ENCODE results near the gene SEMA5B.

Gene SEMA5B

DNA sequence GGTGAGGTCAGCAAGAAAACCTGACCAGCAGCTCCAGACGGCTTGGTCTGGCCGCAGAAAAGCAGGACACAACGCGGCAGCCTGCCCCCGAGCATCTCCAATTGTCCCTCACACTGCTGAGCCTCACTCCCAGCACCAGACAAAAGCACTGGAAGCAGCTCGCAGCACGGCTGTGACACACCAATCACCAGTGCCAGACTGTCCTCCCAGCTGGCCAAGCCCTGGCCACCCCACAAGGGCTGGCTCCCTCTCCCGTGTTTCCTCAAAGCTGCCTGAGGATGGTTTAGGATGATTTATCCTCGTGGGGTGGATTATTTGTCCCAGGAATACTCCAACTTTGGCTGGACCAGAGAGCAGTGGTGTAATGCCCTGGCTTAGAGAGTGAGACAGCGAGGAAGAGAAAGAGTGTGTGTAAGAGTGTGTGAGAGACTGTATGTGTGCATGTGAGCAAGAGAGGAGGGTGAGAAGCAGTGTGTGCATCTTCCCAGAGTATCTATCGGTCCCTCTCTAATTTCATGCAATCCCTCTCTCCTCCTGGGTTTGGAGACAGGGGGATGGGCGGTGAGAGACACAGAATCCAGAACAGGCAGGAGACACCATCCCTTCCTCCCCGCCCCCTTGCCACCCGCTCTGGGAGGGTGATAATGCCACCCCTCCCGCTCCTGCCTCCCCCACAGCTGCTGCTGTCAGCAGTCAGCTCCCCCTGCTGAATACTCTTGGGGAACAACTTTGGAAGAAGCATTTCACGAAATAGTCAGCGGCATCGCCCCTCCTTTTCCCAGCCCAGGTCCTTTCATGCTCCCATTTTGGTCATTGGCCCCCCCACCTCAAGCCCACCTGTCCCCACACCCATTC is 34.2 kb downstream of the SEMA5B start:
- no peak for DNase-seq

DNA sequence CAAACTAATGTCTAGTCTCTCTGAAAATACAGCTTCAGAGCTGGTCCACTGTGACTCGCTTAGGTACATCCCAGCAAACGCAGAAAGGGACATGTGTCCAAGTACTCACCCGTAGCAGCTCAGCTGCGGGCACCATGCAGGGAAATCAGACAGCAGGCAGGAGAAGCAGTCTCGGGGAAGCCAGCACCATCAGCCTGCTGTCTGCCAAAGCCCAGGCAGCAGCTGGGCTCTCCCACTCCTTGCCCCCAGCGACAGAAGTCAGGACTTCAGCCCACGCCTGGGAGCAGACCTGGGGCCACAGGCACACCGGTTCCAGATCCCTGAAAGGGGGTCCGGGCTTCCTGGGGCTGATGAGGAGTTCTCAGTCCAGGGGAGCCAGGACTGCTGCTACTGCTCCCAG is 34.9 kb downstream of the SEMA5B start:
- DNase-seq = no peak

DNA sequence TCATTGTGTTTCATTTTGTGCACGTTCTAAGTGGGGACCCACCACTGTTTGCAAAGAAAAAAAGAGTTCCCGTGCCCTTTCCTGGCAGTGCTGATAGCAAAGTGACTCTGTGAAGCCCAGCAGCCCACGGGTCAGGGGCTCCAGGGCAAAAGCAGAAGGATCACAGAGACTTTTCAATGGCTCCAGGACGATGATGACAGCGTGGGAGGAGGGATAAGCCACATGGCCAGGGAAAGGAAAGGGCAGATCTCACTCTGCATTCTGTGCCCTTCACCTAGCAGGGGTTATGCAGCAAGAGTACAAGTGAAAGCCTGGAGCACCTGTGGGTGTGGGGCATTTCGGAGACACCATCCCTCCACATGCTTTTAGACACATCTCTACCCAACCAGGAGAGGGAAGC is 35.4 kb downstream of the SEMA5B start:
- no peak for DNase-seq

DNA sequence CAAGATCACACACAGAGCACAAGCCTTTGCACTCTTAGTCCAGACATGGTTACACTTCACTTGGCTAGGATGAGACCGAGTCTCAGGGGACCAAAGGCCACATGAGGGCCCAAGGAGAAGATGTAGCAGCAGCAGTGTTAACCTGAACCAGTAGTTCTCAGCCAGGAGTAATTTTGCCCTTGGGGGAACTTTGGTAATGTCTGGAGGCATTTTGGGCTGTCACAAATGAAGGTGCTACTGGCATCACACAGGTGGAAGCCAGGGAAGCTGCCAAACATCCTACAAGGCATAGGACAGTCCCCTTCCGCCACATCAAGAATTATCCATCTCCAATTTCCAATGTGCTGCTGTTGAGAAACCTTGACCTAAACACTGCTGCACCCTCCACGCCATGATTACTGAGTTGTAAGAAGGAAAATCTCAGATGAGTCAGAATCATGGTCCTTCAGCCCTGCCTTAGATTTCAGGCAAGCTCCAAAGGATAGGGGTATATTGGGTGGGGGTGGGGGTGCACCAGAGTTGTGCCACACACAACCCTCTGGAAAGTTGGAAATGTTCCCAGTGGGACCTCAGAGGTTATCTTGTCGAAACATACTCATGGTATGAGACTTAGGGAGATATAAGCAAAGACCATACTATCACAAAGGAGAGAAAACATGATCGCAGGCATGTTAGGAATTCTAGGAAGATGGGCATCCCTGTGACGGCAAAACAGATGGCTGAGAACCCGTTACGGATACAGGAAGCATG is 36.2 kb downstream of the SEMA5B start:
- DNase-seq = no peak

DNA sequence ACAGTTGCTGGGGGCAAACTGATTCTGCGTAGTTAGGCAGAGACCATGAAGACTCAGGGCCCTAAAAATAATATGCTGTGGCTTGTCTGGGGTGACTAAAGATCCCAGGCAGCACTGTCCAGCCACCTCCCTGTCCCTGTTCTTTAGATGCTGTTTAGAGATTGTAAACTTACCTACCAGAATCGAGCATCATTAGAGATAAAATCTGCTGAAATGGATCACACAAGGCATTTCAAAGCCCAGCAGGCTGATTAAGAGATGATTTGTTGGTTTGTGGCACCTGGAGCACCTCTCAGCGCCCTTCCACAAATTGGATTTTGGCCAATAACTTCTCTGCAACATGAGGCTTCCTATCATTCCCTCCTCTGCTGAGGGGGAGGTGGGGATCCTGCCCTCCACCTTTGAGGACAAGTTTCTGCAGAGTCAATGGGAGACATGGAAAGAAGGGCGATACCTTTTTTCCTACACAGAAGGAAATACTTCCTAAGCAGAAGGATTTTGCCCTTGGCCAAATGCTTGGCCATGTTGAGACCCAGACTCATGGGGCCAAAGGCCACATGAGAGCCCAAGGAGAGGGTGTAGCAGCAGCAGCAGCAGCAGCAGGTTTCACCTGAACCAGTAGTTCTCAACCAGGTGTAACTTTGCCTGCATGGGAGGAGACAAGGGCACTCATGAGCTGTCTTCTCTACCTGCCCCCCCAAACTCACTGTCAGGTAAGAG is 37.5 kb downstream of the SEMA5B start:
- no peak for DNase-seq

DNA sequence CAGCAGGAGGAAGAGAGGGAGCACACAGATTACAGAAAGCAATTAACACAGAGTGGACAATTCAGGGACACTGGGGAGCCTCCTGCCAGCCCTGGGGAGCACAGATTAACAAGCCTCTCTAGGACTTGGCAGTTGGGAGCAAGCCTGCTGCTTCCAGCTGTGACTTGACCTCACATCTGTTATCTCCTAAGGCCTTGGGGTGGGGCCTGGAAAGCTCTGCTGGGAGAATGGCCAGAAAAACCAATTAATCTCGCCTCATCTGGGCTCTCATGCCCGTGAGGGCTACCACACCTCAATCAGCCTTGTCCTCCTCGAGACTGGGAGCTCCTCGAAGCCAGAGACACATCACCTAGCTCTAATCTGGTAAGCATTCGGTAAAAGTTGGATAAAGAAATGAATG is 39.1 kb downstream of the SEMA5B start:
- DNase-seq = no peak

DNA sequence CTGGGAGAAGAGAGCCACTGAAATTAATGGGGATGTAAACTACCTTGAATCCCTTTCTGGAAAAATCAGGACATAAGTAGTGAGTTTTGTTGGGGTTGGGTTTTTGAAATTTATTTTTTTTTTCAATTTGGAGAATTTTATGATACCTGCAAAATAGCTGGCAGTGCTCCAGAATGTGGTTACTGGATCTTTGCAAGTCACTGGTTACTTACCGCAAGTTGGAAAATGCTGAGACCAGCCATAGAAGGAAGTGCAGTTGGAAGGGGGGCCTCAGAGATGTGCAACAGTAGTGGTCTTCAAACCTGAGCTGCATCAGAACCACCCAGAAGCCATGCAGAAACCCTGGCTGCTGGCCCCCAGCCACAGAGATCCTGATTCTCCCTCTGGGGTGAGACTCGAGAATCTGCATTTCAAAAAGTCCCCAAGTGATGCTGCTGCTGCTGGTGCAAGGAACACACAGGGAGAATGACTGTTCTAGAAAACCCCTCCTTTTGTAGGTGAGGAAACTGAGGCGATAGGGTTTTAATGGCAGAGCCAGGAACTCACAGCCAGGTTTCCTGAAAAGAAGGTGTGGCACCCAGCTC is 39.7 kb downstream of the SEMA5B start:
- DNase-seq = no peak

DNA sequence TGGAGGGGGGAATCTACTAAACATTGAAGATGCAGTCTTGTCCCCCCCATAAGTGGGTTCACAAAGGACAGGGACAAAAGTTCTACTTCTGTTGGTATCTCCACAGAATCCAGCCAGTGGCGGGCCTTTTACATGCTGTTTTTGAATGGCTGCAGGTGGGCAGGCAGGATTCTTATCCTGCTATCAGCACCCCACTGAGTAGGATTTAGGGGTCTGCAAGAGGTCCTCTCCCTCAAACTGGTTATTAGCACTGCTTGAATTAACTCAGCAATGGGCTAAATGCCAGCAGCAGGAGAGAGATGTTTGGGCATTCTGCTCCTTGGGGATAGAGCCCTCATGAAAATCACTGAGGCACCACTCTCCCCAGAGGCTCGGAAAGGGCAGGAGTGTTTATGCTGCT is 40.3 kb downstream of the SEMA5B start:
- DNase-seq = no peak

DNA sequence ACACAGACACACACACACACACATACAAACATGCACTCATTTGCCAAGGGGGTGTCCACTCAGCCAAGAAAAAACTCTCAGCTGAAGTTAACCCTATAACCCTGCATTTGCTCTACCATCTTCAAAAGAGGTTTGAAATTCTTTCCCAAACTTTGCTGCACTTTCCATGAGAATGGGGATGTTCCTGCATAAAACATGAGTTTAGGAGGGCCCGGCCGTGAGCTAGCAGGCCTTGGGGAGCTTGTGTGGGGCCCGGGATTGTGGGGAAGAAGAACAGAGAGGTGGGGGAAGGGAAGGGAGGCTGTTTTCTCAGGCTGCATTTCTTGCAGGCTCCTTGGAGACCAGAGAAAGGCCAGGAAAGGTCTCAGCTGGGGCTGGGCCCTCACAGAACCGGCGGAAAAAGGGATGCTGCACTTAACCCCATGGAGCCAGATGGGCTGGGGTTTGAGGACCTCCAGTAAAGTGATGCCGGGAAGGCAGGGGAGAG is 40.8 kb downstream of the SEMA5B start:
- no peak for DNase-seq

DNA sequence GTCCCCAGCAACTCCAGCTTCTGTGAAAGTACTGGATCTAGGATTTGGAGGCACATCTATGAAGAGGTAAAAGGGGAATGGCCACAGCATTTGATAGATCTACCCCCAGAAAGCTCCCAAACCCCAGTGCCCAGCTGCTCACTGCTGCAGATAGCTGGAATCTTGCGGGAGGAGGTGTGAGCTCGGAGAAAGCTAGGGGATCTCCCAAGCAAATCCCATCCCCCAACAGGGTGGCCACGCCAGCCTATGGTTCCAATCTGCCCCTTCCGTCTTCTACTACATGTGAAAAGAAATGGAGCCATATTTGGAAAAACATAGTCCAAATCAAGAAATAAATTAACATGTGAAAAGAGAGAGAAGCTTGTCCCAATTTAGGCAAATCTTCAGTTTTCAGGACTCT is 42.0 kb downstream of the SEMA5B start:
- no peak for DNase-seq

DNA sequence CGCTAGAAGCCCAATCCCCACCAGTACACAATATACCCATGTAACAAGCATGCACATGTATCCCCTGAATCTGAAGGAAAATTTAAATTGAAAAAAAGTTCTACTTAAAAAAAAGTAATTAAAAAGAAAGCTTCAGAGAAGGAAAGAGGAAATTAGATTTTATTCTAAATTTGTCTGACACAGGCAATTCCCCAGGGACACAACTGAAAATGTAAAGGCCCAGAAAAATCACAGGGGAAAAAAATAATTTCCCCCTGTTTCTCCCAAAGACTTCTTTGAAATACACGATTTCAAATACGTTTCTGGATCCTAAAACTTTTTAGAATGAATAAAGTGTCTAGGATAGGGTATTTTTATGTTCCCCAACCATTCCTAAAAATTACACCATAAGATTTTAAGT is 42.9 kb downstream of the SEMA5B start:
- no peak for DNase-seq

DNA sequence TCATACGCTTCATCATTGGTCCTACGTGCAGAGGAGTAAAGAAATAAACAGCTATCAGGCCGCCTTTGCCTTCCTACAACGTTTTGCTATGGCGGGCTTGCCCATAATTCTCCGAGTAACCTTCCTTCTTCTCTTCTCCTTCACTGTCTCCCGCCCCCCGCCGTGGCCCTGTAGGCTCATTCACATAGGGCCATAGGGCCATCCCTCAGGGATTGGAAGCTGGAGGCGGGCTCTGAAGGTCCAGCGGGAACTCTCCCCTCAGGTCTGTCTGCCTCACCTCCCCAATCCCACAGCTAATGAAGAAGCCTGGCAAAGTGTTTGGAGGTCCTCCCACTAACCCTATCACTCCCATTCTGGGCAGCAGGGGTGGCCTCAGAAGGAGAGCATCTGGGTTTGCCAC is 43.6 kb downstream of the SEMA5B start:
- DNase-seq = no peak

DNA sequence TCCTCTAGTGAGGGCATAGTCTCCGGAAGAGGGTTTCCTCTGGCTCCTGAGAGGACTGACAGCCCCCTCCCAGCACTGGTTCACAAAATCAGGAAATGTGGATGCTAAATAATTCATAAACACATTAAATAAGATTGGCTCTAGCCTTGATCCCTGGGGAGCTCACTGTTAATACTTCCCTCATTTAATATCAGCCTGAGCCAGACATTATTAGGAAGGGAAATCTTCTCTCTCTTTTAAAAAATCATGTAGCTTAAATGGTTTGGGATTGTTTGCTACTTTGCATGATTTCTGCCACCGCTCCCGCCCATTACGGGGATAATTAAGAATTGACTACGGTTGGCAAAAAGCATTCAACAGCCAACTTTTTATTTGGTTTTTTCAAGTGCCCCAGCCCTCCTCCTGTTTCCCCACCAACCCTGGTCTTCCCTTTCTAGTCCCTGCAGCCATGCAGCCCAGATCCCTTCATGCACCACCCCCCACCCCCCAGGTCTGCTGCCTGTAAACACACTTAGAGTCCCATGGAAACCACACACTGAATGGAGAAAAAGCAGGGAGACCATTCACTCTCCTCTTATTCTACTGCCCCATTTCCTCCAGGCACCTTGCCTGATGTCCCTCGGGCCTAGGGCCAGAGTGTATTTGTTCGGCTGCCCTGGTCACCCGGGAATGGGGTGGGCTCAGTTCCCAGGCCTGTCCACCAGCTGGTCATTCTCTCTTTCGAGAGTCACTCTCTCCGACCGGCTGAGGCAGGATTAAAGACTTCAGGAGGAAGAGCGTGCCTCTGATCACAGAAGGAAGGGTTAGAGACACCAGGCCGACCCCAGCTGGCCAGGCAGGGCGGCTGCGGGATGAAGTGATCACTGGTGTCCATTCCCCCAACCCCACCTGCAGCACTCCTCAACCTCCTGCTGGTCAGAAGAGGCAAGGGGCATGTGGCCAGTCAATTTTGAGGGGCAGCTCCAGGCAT is 45.1 kb downstream of the SEMA5B start:
- no peak for DNase-seq

DNA sequence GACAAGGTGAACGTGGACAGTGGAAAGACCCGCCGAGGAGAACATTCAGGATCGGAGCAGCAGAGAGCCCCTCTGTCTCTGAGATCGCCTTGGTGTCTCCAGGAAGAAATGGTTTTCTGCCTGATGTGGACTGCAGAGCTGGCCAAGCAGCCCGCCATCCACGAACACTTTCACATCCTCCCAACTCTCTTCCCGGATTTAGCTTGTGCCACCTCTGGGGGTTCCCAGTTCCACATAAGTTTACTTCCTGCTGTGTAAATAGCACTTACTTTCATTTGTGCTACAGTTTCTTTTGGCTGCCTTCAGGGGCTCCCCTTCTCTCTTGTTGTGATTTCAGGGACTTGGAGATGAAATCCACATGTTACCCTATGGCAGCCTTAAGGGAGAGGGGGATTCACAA is 48.4 kb downstream of the SEMA5B start:
- DNase-seq = no peak

DNA sequence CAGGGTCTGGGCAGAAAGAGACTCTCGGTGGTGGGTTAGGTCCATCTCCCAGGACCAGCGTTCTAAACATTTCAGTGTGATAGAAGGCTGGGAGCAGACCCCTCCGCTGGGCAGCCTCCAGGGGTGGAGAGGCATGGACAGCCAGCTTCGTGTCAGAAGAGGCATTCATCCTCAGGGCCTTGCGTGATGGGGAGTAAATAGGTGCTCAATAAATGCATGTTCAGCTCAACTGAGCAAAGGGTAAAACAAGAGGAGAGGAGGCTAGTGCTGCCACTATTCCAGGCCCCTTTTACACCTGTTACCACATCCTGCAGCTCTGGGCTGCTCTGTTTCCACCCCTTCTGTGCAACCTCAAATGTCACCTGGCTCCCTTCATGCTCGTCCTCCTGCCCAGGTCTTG is 49.0 kb downstream of the SEMA5B start:
- no peak for DNase-seq

DNA sequence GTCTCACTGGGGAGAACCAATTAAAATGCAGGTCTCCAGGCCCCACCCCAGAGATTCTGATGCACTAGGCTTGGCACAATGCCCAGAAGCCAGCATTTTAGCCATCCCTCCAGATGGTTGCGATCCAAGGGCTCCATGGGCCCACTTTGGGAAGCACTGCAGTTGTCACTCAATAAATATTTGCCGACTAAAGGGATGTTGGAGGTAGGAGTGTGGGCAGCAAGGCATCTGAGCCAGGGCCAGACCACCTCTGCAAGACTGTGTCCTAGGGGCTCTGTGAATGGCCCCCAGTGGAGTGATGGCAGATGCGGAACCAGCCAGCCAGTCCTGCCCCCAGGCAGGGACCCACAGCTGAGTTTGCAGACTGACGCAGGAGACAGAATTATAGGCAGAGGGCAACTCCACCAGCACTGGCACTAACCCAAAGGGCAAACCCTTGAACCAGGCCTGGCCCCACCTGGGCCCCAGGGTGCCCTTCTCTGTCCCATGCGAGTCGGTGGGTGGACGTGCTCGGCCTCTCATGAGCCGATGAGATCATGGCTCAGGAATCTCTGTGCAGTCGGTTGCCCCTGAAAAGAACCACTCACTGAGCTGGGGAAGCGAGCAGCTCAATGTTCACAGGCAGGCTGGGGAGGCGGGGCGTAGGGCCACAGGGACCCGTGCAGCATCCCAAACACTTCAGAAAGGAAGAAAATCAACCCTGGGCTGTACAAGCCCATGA is 49.7 kb downstream of the SEMA5B start:
- DNase-seq = no peak

DNA sequence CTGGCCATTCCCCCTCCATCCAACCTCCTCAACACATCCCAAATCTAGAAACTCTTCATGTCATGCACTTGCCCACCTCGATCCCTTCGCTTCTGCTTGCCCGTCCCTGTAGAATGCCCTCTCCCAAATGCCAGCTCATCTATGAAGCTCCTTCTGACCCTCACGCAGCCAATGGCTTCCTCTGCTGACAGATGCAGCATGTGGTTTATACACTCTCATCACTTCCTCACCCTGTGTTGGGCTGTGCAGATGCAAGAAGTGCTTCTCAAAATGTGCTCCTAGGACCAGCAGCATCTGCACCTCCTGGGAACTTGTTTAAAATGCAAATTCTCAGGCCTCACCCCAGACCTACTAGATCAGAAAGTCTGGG is 51.7 kb downstream of the SEMA5B start:
- DNase-seq = no peak

DNA sequence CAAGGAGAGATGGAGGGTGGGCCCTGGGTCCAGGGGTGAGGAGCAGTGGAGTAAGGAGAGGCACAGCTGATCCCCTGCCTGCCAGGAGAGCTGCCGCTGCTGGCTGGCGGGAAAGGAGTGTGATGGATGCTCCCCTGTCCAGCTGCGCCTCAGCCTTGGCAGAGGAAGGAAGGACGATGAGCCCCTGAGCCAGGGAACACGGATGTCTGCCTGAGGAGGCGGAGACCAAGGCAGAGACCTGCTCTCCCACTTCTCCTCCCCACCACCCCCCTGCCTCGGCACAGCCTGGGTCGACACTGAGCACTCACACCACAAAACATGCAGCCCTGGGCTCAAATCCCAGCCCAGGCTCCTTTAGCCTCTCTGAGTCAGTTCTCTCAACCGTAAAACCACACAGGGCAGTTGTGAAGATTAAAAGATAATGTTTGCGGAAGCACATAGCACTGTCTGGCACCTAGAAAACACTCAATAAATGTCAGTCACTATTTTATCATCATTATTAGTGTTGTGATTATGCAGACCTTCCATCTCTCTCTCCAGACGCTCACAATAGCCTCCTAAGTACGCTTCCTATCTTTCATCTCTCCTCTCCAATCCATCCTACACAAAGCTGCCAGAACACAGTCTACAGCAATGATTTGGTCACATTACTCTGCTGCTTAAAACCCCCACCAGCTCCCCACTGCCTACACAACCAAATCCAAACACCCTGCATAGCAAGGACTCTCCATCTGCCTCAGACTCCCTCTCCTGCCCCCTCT is 52.2 kb downstream of the SEMA5B start:
- peak in 1 of 2 donors; percentile 39 for DNase-seq

DNA sequence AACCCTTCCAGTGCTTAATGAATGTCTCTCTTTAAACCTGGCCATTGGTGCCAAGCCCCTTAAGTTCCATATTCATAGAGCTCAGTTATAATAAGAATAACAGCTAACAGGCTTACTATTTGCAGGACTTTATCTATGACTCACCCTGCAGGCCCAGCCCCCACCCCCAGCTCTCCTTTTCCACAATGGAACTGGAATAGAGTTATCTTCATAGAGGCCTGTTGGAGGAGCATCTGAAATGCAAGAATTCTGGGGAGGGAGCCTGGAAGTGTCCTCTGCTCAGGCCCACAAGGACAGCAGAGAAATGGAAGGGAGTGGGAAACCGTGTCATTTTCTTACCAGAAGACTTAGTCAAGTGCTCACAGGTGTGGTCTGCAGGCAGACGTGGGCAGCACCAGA is 52.8 kb downstream of the SEMA5B start:
- no peak for DNase-seq

DNA sequence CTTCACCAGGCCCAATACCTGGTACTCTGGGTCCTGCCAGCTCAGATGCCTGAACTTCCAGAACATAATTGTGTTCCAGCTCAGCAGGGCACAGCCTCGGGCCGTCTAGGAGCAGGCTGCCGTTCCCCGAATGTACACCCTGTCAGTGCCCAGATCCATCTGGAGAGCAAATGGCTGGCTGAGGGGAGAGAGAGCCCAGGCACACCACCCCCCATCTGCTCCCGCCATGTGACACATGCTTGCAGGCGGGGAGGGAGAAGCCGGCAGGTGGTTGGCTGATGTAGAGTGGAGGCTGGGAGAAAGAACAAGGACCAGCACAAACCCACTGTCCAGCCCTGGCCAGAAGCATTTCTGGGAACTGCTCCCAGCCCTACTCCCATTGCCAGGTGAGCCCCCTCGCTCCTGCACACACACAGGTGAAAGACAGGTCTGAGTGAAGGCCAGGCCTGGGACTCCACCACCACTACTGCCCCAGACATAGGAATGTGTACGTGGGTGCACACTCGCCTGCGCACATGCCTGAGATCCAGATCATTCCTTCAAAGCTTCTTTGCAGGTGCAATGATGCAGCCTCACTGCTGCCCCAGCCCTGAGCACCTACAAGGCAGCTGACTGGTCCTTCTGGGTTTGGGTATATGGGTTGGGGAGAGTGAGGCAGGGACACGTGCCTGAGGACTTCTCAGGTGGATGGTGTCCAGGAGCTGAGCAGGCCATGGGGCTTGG is 53.5 kb downstream of the SEMA5B start:
- no peak for DNase-seq
